PC-3 (cell line): ENCODE measurements around the gene AAR2. TPM values are rescaled to one million over a fixed set of nuclear protein-coding genes. Genes with fewer than 3 reads are reported as not detected.

Experiments used
- ATAC-seq: fragments of 200-7000 bp; cut with Tn5 transposase; 2 replicates; pipeline ENCODE4 v1.9.1; 2020; ENCODE audit warnings: mild to moderate bottlenecking, moderate library complexity
- BruUV-seq: library from RNA; stranded (reverse); fragments of 400-500 nt; replicated peaks from 2 replicates; lab custom pipeline; 2021; lab: Mats Ljungman, UMichigan
- CTCF ChIA-PET: fragments of 300-600 bp; sonication (Branson Sonifier 250); formaldehyde crosslinking; loops from one replicate; lab custom pipeline; 2022; ENCODE audit warnings: antibody characterized with exemption; lab: Charles Lee
- POLR2A ChIA-PET: fragments of 300-600 bp; sonication (Branson Sonifier 250); formaldehyde crosslinking; loops from one replicate; lab custom pipeline; 2022; ENCODE audit warnings: antibody characterized with exemption; ENCODE audit not compliant: unreplicated experiment; lab: Charles Lee
- DNase-seq: peaks from one replicate; pipeline ENCODE4 v3.0.0-alpha.2; 2015
- H2AFZ ChIP-seq: fragments of 300-600 bp; sonication (generic); 2 replicates; pipeline ENCODE4 v1.6.0; 2016; ENCODE audit warnings: antibody characterized with exemption, low read length
- H3F3A ChIP-seq: fragments of 300-600 bp; sonication (generic); one replicate; pipeline ENCODE4 v1.6.0; 2017; ENCODE audit warnings: antibody characterized with exemption, low read length, control low read depth, mild to moderate bottlenecking; ENCODE audit not compliant: unreplicated experiment
- H3K27ac ChIP-seq: fragments of 300-600 bp; sonication (generic); 2 replicates; pipeline ENCODE4 v1.5.1; 2016; ENCODE audit warnings: mild to moderate bottlenecking, low read length
- H3K27me3 ChIP-seq: fragments of 300-600 bp; sonication (generic); 2 replicates; pipeline ENCODE4 v1.6.1; 2016; ENCODE audit warnings: low read length, mixed read lengths
- H3K36me3 ChIP-seq: fragments of 300-600 bp; sonication (generic); 2 replicates; pipeline ENCODE4 v1.6.1; 2016; ENCODE audit warnings: low read depth, mixed run types, low read length, mixed read lengths
- H3K4me1 ChIP-seq: fragments of 300-600 bp; sonication (generic); 2 replicates; pipeline ENCODE4 v1.5.1; 2016; ENCODE audit warnings: low read length; ENCODE audit not compliant: insufficient read depth
- H3K4me2 ChIP-seq: fragments of 300-600 bp; sonication (generic); 2 replicates; pipeline ENCODE4 v1.6.0; 2016; ENCODE audit warnings: low read length
- H3K4me3 ChIP-seq: fragments of 300-600 bp; sonication (generic); 2 replicates; pipeline ENCODE4 v1.5.1; 2016; ENCODE audit warnings: mild to moderate bottlenecking, low read length, mixed read lengths
- H3K79me2 ChIP-seq: fragments of 300-600 bp; sonication (generic); 2 replicates; pipeline ENCODE4 v1.6.1; 2017; ENCODE audit warnings: low read length, mixed read lengths
- H3K9ac ChIP-seq: fragments of 300-600 bp; sonication (generic); 2 replicates; pipeline ENCODE4 v1.6.0; 2016; ENCODE audit warnings: mild to moderate bottlenecking, low read length
- H3K9me2 ChIP-seq: fragments of 300-600 bp; sonication (generic); replicated peaks from 2 replicates; pipeline ENCODE4 v1.6.1; 2016; ENCODE audit warnings: mixed run types, low read length, mixed read lengths
- H3K9me3 ChIP-seq: fragments of 300-600 bp; sonication (generic); 2 replicates; pipeline ENCODE4 v1.6.1; 2016; ENCODE audit warnings: low read length, mixed read lengths
- H4K20me1 ChIP-seq: fragments of 300-600 bp; sonication (generic); 2 replicates; pipeline ENCODE4 v1.6.1; 2016; ENCODE audit warnings: low read length, mixed read lengths
- EZH2 ChIP-seq: fragments of 300-600 bp; sonication (generic); IDR thresholded peaks from one replicate; pipeline ENCODE4 v1.6.1; 2017; ENCODE audit warnings: antibody characterized with exemption, mild to moderate bottlenecking, low read length; ENCODE audit not compliant: unreplicated experiment
- EZH2phosphoT487 ChIP-seq: fragments of 300-600 bp; sonication (generic); IDR thresholded peaks from 2 replicates; pipeline ENCODE4 v1.6.1; 2018; ENCODE audit warnings: mild to moderate bottlenecking, antibody characterized with exemption, low read length, borderline replicate concordance
- intact Hi-C: fragments of 100-400 bp; cut with micrococcal nuclease; formaldehyde crosslinking; loops from 2 replicates; pipeline ENCODE4 v1.9.0; 2023
- total RNA-seq: library from RNA; depleted of rRNA; stranded (reverse); fragments of >200 nt; gene quantifications from 2 replicates; pipeline ENCODE4 v1.2.3, GENCODE V29; 2014
- TF ChIP-seq, protein P1 (sequence below): fragments of 300-600 bp; sonication (generic); conservative IDR thresholded peaks from 2 replicates; pipeline ENCODE4 v1.5.1; 2017; ENCODE audit warnings: antibody characterized with exemption, low read depth, mild to moderate bottlenecking, low read length

The AAR2 gene
- total RNA-seq, 1 experiment from 2014 or later: 41.1 TPM

GRCh38 chr20:36273414-36274180 is 37.3 kb downstream of the AAR2 start:
- intact Hi-C loops: loop anchor here (1.0 kb wide), 1 partner anchor 166 kb away; no protein-coding TSS in a partner anchor
- no peaks in the 10 kb centered on the region for H3F3A ChIP-seq
- ChIA-PET POLR2A (no interaction called here), CTCF (interaction anchor here (0.6 to 1.9 kb wide), 5 partner anchors 12 to 166 kb away, joined by 3 to 13 read pairs (median 4); no protein-coding TSS in a partner anchor)
- H3K27ac ChIP-seq: no peak overlapping the region
- H3K4me1 ChIP-seq: no peaks in the 10 kb centered on the region
- H3K27me3 ChIP-seq: peaks cover 17% of the 10 kb centered on the region
- no peak for TF ChIP-seq EZH2
- TF ChIP-seq, protein P1, sequence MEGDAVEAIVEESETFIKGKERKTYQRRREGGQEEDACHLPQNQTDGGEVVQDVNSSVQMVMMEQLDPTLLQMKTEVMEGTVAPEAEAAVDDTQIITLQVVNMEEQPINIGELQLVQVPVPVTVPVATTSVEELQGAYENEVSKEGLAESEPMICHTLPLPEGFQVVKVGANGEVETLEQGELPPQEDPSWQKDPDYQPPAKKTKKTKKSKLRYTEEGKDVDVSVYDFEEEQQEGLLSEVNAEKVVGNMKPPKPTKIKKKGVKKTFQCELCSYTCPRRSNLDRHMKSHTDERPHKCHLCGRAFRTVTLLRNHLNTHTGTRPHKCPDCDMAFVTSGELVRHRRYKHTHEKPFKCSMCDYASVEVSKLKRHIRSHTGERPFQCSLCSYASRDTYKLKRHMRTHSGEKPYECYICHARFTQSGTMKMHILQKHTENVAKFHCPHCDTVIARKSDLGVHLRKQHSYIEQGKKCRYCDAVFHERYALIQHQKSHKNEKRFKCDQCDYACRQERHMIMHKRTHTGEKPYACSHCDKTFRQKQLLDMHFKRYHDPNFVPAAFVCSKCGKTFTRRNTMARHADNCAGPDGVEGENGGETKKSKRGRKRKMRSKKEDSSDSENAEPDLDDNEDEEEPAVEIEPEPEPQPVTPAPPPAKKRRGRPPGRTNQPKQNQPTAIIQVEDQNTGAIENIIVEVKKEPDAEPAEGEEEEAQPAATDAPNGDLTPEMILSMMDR: peak; percentile 72
- BruUV-seq: no TSS peak
- H2AFZ ChIP-seq: no peak overlapping the region
- no peak overlapping the region for H3K4me3 ChIP-seq
- H3K79me2 ChIP-seq: no peaks in the 10 kb centered on the region
- H4K20me1 ChIP-seq: no peaks in the 10 kb centered on the region
- H3K9ac ChIP-seq: no peak overlapping the region
- ATAC-seq (peak; percentile 74), DNase-seq (peak; percentile 66)
- H3K36me3 ChIP-seq: no peaks in the 10 kb centered on the region
- H3K9me3 ChIP-seq: no peaks in the 10 kb centered on the region
- no peak overlapping the region for H3K4me2 ChIP-seq
- H3K9me2 ChIP-seq: no peaks in the 10 kb centered on the region

- ChIA-PET CTCF (interaction anchor here (1.9 kb wide), 1 partner anchor 165 kb away, joined by 13 read pairs; no protein-coding TSS in a partner anchor), POLR2A (no interaction called here)
- Histone ChIP-seq H3K27ac (no peak overlapping the region), H3K9me2 (no peaks in the 10 kb centered on the region), H2AFZ (no peak overlapping the region), H3K4me1 (no peaks in the 10 kb centered on the region), H3K4me2 (no peak overlapping the region), H3K9me3 (no peaks in the 10 kb centered on the region), H4K20me1 (no peaks in the 10 kb centered on the region), H3F3A (no peaks in the 10 kb centered on the region), H3K36me3 (no peaks in the 10 kb centered on the region), H3K9ac (no peak overlapping the region), H3K4me3 (no peak overlapping the region), H3K27me3 (peaks cover 21% of the 10 kb centered on the region), H3K79me2 (no peaks in the 10 kb centered on the region)
- DNase-seq: no peak
- no TSS peak for BruUV-seq
- TF ChIP-seq EZH2: no peak
- TF ChIP-seq EZH2phosphoT487: no peak
- TF ChIP-seq, protein P1: no peak
- intact Hi-C loops: no loop called here
- no peak for ATAC-seq
Observed at GRCh38 chr20:36274181-36274841, 38.0 kb downstream of the AAR2 start.
